Activated CD8-positive, alpha-beta T cell treated with anti-CD3 and anti-CD28 coated beads for 36 hours (primary cell): ENCODE measurements around the gene P2RX1. TPM values are rescaled to one million over a fixed set of nuclear protein-coding genes. Genes with fewer than 3 reads are reported as not detected.

Experiments
- ATAC-seq: fragments of 200-7000 bp; cut with Tn5 transposase; one replicate; pipeline ENCODE4 v1.10.0; 2021; ENCODE audit warnings: mild to moderate bottlenecking, moderate library complexity
- CTCF ChIA-PET: fragments of 350-600 bp; sonication (Branson Sonifier 250); formaldehyde crosslinking; loops from one replicate; lab custom pipeline; 2021; ENCODE audit warnings: antibody characterized with exemption; lab: Charles Lee
- POLR2A ChIA-PET: fragments of 350-600 bp; sonication (Branson Sonifier 250); formaldehyde crosslinking; loops from one replicate; lab custom pipeline; 2021; ENCODE audit warnings: antibody characterized with exemption; lab: Charles Lee
- DNase-seq: peaks from one replicate; pipeline ENCODE4 v3.0.0-alpha.2; 2020
- H3K27ac Mint-ChIP-seq: one replicate; pipeline ENCODE4 v1.8.0; 2021; ENCODE audit warnings: mild to moderate bottlenecking, mixed read lengths
- H3K27me3 Mint-ChIP-seq: one replicate; pipeline ENCODE4 v1.8.0; 2021; ENCODE audit warnings: mixed read lengths
- H3K36me3 Mint-ChIP-seq: one replicate; pipeline ENCODE4 v1.8.0; 2021; ENCODE audit warnings: low read depth, mixed read lengths
- H3K4me1 Mint-ChIP-seq: one replicate; pipeline ENCODE4 v1.8.0; 2021; ENCODE audit warnings: low read depth, mixed read lengths
- H3K4me3 Mint-ChIP-seq: one replicate; pipeline ENCODE4 v1.8.0; 2021; ENCODE audit warnings: mild to moderate bottlenecking, moderate library complexity, mixed read lengths
- H3K9me3 Mint-ChIP-seq: one replicate; pipeline ENCODE4 v1.8.0; 2021; ENCODE audit warnings: mixed read lengths
- intact Hi-C: fragments of 100-400 bp; cut with micrococcal nuclease; formaldehyde crosslinking; loops from one replicate; pipeline ENCODE4 v1.10.0; 2022
- total RNA-seq, 2 experiments: library from RNA; stranded (reverse); gene quantifications; one replicate each; pipeline ENCODE4 v1.2.3, GENCODE V29; 2021
- TF ChIP-seq, protein P1 (sequence below): fragments of 200-600 bp; IDR thresholded peaks from one replicate; pipeline ENCODE4 v1.8.0; 2022; ENCODE audit warnings: antibody characterized with exemption, mild to moderate bottlenecking

Gene P2RX1
- total RNA-seq, 2 experiments from 2014 or later, result 0.43 to 1.7 TPM

GRCh38 chr17:3880983-3881382 lies 35.3 kb downstream of the P2RX1 start:
- ATAC-seq (no peak), DNase-seq (no peak)
- TF ChIP-seq, protein P1, sequence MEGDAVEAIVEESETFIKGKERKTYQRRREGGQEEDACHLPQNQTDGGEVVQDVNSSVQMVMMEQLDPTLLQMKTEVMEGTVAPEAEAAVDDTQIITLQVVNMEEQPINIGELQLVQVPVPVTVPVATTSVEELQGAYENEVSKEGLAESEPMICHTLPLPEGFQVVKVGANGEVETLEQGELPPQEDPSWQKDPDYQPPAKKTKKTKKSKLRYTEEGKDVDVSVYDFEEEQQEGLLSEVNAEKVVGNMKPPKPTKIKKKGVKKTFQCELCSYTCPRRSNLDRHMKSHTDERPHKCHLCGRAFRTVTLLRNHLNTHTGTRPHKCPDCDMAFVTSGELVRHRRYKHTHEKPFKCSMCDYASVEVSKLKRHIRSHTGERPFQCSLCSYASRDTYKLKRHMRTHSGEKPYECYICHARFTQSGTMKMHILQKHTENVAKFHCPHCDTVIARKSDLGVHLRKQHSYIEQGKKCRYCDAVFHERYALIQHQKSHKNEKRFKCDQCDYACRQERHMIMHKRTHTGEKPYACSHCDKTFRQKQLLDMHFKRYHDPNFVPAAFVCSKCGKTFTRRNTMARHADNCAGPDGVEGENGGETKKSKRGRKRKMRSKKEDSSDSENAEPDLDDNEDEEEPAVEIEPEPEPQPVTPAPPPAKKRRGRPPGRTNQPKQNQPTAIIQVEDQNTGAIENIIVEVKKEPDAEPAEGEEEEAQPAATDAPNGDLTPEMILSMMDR, result no peak
- H3K27me3 Mint-ChIP-seq, result no peaks in the 10 kb centered on the region
- intact Hi-C loops, result no loop called here
- no peak overlapping the region for H3K27ac Mint-ChIP-seq
- no peaks in the 10 kb centered on the region for H3K4me1 Mint-ChIP-seq
- no peaks in the 10 kb centered on the region for H3K9me3 Mint-ChIP-seq
- ChIA-PET CTCF (interaction anchor here (1.2 kb wide), 1 partner anchor 53 kb away, joined by 3 read pairs; no protein-coding TSS in a partner anchor), POLR2A (no interaction called here)
- no peak overlapping the region for H3K4me3 Mint-ChIP-seq
- peaks cover 4% of the 10 kb centered on the region for H3K36me3 Mint-ChIP-seq

DNA sequence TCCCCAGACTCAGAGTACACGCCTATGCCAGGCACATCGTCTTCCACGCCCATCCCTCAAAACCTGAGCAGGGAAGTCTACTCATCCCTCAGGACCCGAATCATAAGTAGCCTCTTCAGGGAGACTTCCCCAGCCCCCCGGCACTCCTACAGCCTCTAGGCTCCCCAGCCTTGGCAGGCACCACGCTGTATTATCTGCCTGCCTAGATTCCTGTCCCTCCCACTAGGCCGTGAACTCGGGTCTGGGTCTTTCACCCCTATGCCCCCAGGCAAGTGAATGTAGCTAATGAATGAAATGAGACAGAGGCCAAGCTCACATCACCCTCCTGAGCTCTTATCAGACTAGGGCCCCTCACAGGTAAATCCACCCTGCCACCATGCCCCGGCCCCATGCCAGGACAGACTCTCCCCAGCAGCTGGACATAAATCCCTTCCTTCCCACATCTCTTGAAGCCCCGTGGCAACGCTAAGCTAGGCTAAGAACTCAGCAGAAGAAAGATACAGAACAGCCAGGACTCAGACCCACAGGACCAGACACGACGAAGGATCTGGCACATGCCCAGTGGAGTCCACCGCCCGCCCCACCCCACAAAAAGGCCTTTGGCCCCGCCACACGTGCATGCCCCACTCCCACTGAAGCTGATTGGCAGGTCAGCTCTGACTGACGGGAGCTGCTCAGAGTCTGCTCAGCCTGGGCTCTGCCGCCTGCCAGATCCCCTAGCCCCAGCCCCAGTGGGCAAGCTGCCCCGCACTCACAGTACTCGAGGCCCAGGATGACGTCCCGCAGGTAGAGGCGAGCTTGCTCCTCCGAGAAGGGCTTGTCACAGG lies 36.5 kb downstream of the P2RX1 start:
- no peaks in the 10 kb centered on the region for H3K4me1 Mint-ChIP-seq
- no peaks in the 10 kb centered on the region for H3K9me3 Mint-ChIP-seq
- TF ChIP-seq, protein P1, result no peak
- H3K27ac Mint-ChIP-seq, result no peak overlapping the region
- H3K36me3 Mint-ChIP-seq, result peaks cover 10% of the 10 kb centered on the region
- no peaks in the 10 kb centered on the region for H3K27me3 Mint-ChIP-seq
- ChIA-PET POLR2A (interaction anchor here (0.8 to 1.1 kb wide), 2 partner anchors 11 to 14 kb away, joined by 3 read pairs; no protein-coding TSS in a partner anchor), CTCF (interaction anchor here (1.1 to 1.3 kb wide), 3 partner anchors 16 to 52 kb away, joined by 3 read pairs; no protein-coding TSS in a partner anchor)
- intact Hi-C loops, result no loop called here
- DNase-seq (no peak), ATAC-seq (no peak)
- H3K4me3 Mint-ChIP-seq, result no peak overlapping the region

DNA sequence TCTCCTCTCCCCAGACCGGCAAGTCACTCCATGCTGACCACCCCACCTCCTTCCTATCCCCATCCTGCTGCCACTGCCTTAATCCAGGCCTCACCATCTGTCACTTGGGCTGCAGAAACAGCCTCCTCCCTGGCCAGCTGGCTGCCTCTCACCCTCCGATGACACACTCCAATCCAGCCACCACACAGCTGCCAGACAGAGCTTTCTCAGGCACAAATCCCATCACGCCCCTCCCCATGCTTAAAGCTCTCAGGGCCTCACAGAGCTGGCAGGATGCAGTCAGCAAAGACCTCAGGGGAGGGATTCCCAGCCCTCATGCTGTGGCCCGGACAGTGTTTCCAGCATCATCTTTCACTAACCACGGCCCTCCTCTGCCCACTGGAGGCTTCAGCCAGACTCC lies 37.1 kb downstream of the P2RX1 start:
- Mint-ChIP-seq H3K27ac (no peak overlapping the region), H3K9me3 (no peaks in the 10 kb centered on the region), H3K36me3 (peaks cover 10% of the 10 kb centered on the region), H3K4me1 (no peaks in the 10 kb centered on the region), H3K27me3 (no peaks in the 10 kb centered on the region), H3K4me3 (no peak overlapping the region)
- no peak for ATAC-seq
- DNase-seq, result no peak
- TF ChIP-seq, protein P1, result no peak
- intact Hi-C loops, result no loop called here
- CTCF ChIA-PET, result interaction anchor here (0.7 to 1.3 kb wide), 3 partner anchors 15 to 35 kb away, joined by 3 to 4 read pairs (median 3); no protein-coding TSS in a partner anchor
- POLR2A ChIA-PET, result no interaction called here

- no peak for ATAC-seq
- CTCF ChIA-PET, result no interaction called here
- H3K27me3 Mint-ChIP-seq, result no peaks in the 10 kb centered on the region
Measured at GRCh38 chr17:3877220-3877619, 39.0 kb downstream of the P2RX1 start.

More at GRCh38 chr17:3877220-3877619, 39.0 kb downstream of the P2RX1 start:
- TF ChIP-seq, protein P1, result no peak
- H3K9me3 Mint-ChIP-seq, result no peaks in the 10 kb centered on the region
- H3K36me3 Mint-ChIP-seq, result peaks cover 13% of the 10 kb centered on the region
- no peaks in the 10 kb centered on the region for H3K4me1 Mint-ChIP-seq
- no peak overlapping the region for H3K4me3 Mint-ChIP-seq
- H3K27ac Mint-ChIP-seq, result no peak overlapping the region
- DNase-seq, result no peak
- POLR2A ChIA-PET, result no interaction called here
- intact Hi-C loops, result no loop called here
